Right atrium auricular region (tissue), 2 donors: ENCODE data around the gene FAM234B. TPM values are rescaled to one million over a fixed set of nuclear protein-coding genes. Genes with fewer than 3 reads are reported as not detected.

Experiments
- DNase-seq: peaks from one replicate; pipeline ENCODE4 v3.0.0-alpha.2; 2019; ENCODE audit warnings: low spot score
- H3K27ac ChIP-seq, 2 donors: fragments of 200-600 bp; sonication (generic); 1 replicate in 1 of 2; 2 replicates in 1 of 2; pipeline ENCODE4 v1.5.1; 2016 to 2019
- H3K27me3 ChIP-seq, 2 donors: fragments of 200-600 bp; sonication (generic); one replicate each; pipeline versions ENCODE4 v1.5.1 to v1.6.0; 2017 to 2019
- H3K36me3 ChIP-seq: fragments of 200-600 bp; sonication (generic); one replicate; pipeline ENCODE4 v1.5.1; 2016
- H3K4me1 ChIP-seq, 2 donors: fragments of 200-600 bp; sonication (generic); one replicate each; pipeline versions ENCODE4 v1.5.1 to v1.6.0; 2017 to 2019
- H3K4me3 ChIP-seq, 2 donors: fragments of 200-600 bp; sonication (generic); 1 replicate in 1 of 2; 2 replicates in 1 of 2; pipeline ENCODE4 v1.5.1; 2017 to 2019; ENCODE audit warnings: mild to moderate bottlenecking in 1 of 2, moderate library complexity in 1 of 2
- H3K9me3 ChIP-seq, 2 donors: fragments of 200-600 bp; sonication (generic); one replicate each; pipeline ENCODE4 v1.5.1; 2019
- CTCF ChIP-seq, 2 donors: fragments of 200-600 bp; sonication (generic); IDR thresholded peaks; one replicate each; pipeline ENCODE4 v1.5.1; 2019; ENCODE audit warnings: antibody characterized with exemption in 2 of 2
- total RNA-seq, 2 donors: library from RNA; depleted of rRNA; stranded (reverse); fragments of >200 nt; gene quantifications; one replicate each; pipeline ENCODE4 v1.1.0, GENCODE V29; 2016

FAM234B gene
- total RNA-seq, 2 donors from 2014 or later, result 1.7 to 4.6 TPM

GRCh38 chr12:13094367-13094766 is 50.2 kb downstream of the FAM234B start:
- Histone ChIP-seq H3K4me3 (no peak overlapping the region), H3K9me3 (no peaks in the 10 kb centered on the region), H3K27me3 (no peaks in the 10 kb centered on the region), H3K27ac (no peak overlapping the region), H3K4me1 (peaks cover 0 to 29% of the 10 kb centered on the region in 2 donors), H3K36me3 (no peaks in the 10 kb centered on the region)
- no peak for DNase-seq
- no peak for TF ChIP-seq CTCF (IDR thresholded peaks at IDR 0.05)

GRCh38 chr12:13095266-13095995 is 51.2 kb downstream of the FAM234B start:
- H3K27ac ChIP-seq, result no peak overlapping the region
- peaks cover 0 to 39% of the 10 kb centered on the region in 2 donors for H3K4me1 ChIP-seq

GRCh38 chr12:13097491-13098011 is 53.4 kb downstream of the FAM234B start:
- H3K9me3 ChIP-seq, result no peaks in the 10 kb centered on the region
- no peak for TF ChIP-seq CTCF (IDR thresholded peaks at IDR 0.05)
- peak overlapping the region; percentile 3 to 35 for H3K4me3 ChIP-seq
- H3K36me3 ChIP-seq, result no peaks in the 10 kb centered on the region
- peaks cover 0 to 56% of the 10 kb centered on the region in 2 donors for H3K4me1 ChIP-seq
- DNase-seq, result no peak
- peak overlapping the region; percentile 74 to 91 for H3K27ac ChIP-seq
- H3K27me3 ChIP-seq, result no peaks in the 10 kb centered on the region

More at GRCh38 chr12:13095266-13095995, 51.2 kb downstream of the FAM234B start:
- no peak for TF ChIP-seq CTCF (IDR thresholded peaks at IDR 0.05)
- no peak overlapping the region for H3K4me3 ChIP-seq
- no peaks in the 10 kb centered on the region for H3K36me3 ChIP-seq
- no peaks in the 10 kb centered on the region for H3K27me3 ChIP-seq
- DNase-seq, result no peak
- H3K9me3 ChIP-seq, result no peaks in the 10 kb centered on the region

GRCh38 chr12:13099066-13099843 is 55.1 kb downstream of the FAM234B start:
- Histone ChIP-seq H3K36me3 (no peaks in the 10 kb centered on the region), H3K4me1 (peaks cover 0 to 52% of the 10 kb centered on the region in 2 donors), H3K27ac (peak overlapping the region; percentile 86 to 91), H3K9me3 (no peaks in the 10 kb centered on the region), H3K4me3 (no peak overlapping the region), H3K27me3 (no peaks in the 10 kb centered on the region)
- no peak for DNase-seq
- no peak for TF ChIP-seq CTCF (IDR thresholded peaks at IDR 0.05)

GRCh38 chr12:13099844-13100604 is 55.8 kb downstream of the FAM234B start:
- Histone ChIP-seq H3K4me3 (no peak overlapping the region), H3K27ac (peak overlapping the region; percentile 86 to 91), H3K36me3 (no peaks in the 10 kb centered on the region), H3K4me1 (peaks cover 0 to 52% of the 10 kb centered on the region in 2 donors), H3K27me3 (no peaks in the 10 kb centered on the region), H3K9me3 (no peaks in the 10 kb centered on the region)
- no peak for DNase-seq
- no peak for TF ChIP-seq CTCF (IDR thresholded peaks at IDR 0.05)
